Astrocyte (in vitro differentiated cells and primary cell): Measurements from ENCODE around the gene RCAN2. TPM values are rescaled to one million over a fixed set of nuclear protein-coding genes. Genes with fewer than 3 reads are reported as not detected.

Source experiments
- DNase-seq: peaks from one replicate; pipeline ENCODE4 v3.0.0-alpha.2; 2010; ENCODE audit warnings: low read depth
- FAIRE-seq: peaks from 2 replicates; lab custom pipeline; 2011; peaks lifted over from hg19 to GRCh38; lab: Jason Lieb, UNC
- H2AFZ ChIP-seq: 2 replicates; pipeline ENCODE4 v1.6.0; 2012; ENCODE audit warnings: low read depth, low read length, inconsistent platforms
- H3K27ac ChIP-seq: 2 replicates; pipeline ENCODE4 v1.5.1; 2011; ENCODE audit warnings: low read depth, low read length, inconsistent platforms
- H3K27me3 ChIP-seq: 2 replicates; pipeline ENCODE4 v1.6.0; 2011; ENCODE audit warnings: low read length, inconsistent platforms; ENCODE audit not compliant: insufficient read depth
- H3K36me3 ChIP-seq: 2 replicates; pipeline ENCODE4 v1.5.1; 2011; ENCODE audit warnings: low read length, inconsistent platforms; ENCODE audit not compliant: insufficient read depth
- H3K4me1 ChIP-seq: 2 replicates; pipeline ENCODE4 v1.5.1; 2011; ENCODE audit warnings: low read length, inconsistent platforms; ENCODE audit not compliant: insufficient read depth
- H3K4me2 ChIP-seq: 2 replicates; pipeline ENCODE4 v1.6.0; 2012; ENCODE audit warnings: low read length, inconsistent platforms
- H3K4me3 ChIP-seq: 2 replicates; pipeline ENCODE4 v1.5.1; 2011; ENCODE audit warnings: low read depth, mild to moderate bottlenecking, low read length, inconsistent platforms; ENCODE audit not compliant: insufficient read depth
- H3K79me2 ChIP-seq: 2 replicates; pipeline ENCODE4 v1.6.0; 2012; ENCODE audit warnings: mild to moderate bottlenecking, low read length, inconsistent platforms; ENCODE audit not compliant: insufficient read depth
- H3K9ac ChIP-seq: 2 replicates; pipeline ENCODE4 v1.6.0; 2012; ENCODE audit warnings: mild to moderate bottlenecking, low read length, inconsistent platforms
- H3K9me3 ChIP-seq: 2 replicates; pipeline ENCODE4 v1.5.1; 2012; ENCODE audit warnings: low read depth, mild to moderate bottlenecking, low read length, inconsistent platforms; ENCODE audit not compliant: insufficient read depth
- H4K20me1 ChIP-seq: 2 replicates; pipeline ENCODE4 v1.6.0; 2012; ENCODE audit warnings: low read length, inconsistent platforms; ENCODE audit not compliant: insufficient read depth
- H3K27ac Mint-ChIP-seq: one replicate; pipeline ENCODE4 v1.8.0; 2021; ENCODE audit warnings: mild to moderate bottlenecking, mixed read lengths; ENCODE audit not compliant: unreplicated experiment
- H3K27me3 Mint-ChIP-seq: one replicate; pipeline ENCODE4 v1.8.0; 2021; ENCODE audit warnings: low read depth, mixed read lengths; ENCODE audit not compliant: unreplicated experiment
- H3K36me3 Mint-ChIP-seq: one replicate; pipeline ENCODE4 v1.8.0; 2021; ENCODE audit warnings: low read depth, mixed read lengths; ENCODE audit not compliant: unreplicated experiment
- H3K4me1 Mint-ChIP-seq: one replicate; pipeline ENCODE4 v1.8.0; 2021; ENCODE audit warnings: low read depth, mixed read lengths; ENCODE audit not compliant: unreplicated experiment
- H3K4me3 Mint-ChIP-seq: one replicate; pipeline ENCODE4 v1.8.0; 2021; ENCODE audit warnings: mild to moderate bottlenecking, moderate library complexity, mixed read lengths; ENCODE audit not compliant: unreplicated experiment
- H3K9me3 Mint-ChIP-seq: one replicate; pipeline ENCODE4 v1.8.0; 2021; ENCODE audit warnings: mild to moderate bottlenecking, mixed read lengths; ENCODE audit not compliant: unreplicated experiment
- CTCF ChIP-seq: IDR thresholded peaks from 2 replicates; pipeline ENCODE4 v1.5.1; 2011; ENCODE audit warnings: low read depth, mild to moderate bottlenecking, inconsistent platforms, low read length, moderate library complexity; ENCODE audit not compliant: insufficient read depth
- EZH2 ChIP-seq: IDR thresholded peaks from 2 replicates; pipeline ENCODE4 v1.6.1; 2012; ENCODE audit warnings: mild to moderate bottlenecking, low read length, inconsistent platforms; ENCODE audit not compliant: insufficient read depth
- total RNA-seq: library from RNA; stranded (reverse); gene quantifications from 2 replicates; pipeline ENCODE4 v1.2.1, GENCODE V29; 2021

RCAN2 gene
- total RNA-seq, 1 donor from 2014 or later: 10.6 TPM

GRCh38 chr6:46315589-46315988, 175.7 kb downstream of the RCAN2 start:
- no peak for FAIRE-seq
- H3K27me3 ChIP-seq: no peaks in the 10 kb centered on the region
- no peak overlapping the region for H3K4me3 ChIP-seq
- Mint-ChIP-seq H3K27ac (no peak overlapping the region), H3K4me3 (no peak overlapping the region), H3K27me3 (no peaks in the 10 kb centered on the region), H3K4me1 (peaks cover 5% of the 10 kb centered on the region), H3K36me3 (no peaks in the 10 kb centered on the region), H3K9me3 (peaks cover 5% of the 10 kb centered on the region)
- TF ChIP-seq CTCF (no peak), EZH2 (no peak)
- H3K4me1 ChIP-seq: no peaks in the 10 kb centered on the region
- H3K9ac ChIP-seq: no peak overlapping the region
- H3K79me2 ChIP-seq: no peaks in the 10 kb centered on the region
- no peaks in the 10 kb centered on the region for H3K9me3 ChIP-seq
- H2AFZ ChIP-seq: no peak overlapping the region
- H3K36me3 ChIP-seq: no peaks in the 10 kb centered on the region
- DNase-seq: no peak
- H4K20me1 ChIP-seq: no peaks in the 10 kb centered on the region
- no peak overlapping the region for H3K27ac ChIP-seq
- no peak overlapping the region for H3K4me2 ChIP-seq

GRCh38 chr6:46312654-46313053, 178.6 kb downstream of the RCAN2 start:
- Mint-ChIP-seq H3K36me3 (no peaks in the 10 kb centered on the region), H3K27me3 (no peaks in the 10 kb centered on the region), H3K9me3 (peaks cover 5% of the 10 kb centered on the region), H3K27ac (no peak overlapping the region), H3K4me3 (no peak overlapping the region), H3K4me1 (peaks cover 5% of the 10 kb centered on the region)
- Histone ChIP-seq H3K27ac (no peak overlapping the region), H3K9me3 (no peaks in the 10 kb centered on the region), H3K9ac (no peak overlapping the region), H3K4me2 (no peak overlapping the region), H3K79me2 (no peaks in the 10 kb centered on the region), H3K4me1 (no peaks in the 10 kb centered on the region), H4K20me1 (no peaks in the 10 kb centered on the region), H2AFZ (no peak overlapping the region), H3K27me3 (no peaks in the 10 kb centered on the region), H3K36me3 (no peaks in the 10 kb centered on the region), H3K4me3 (no peak overlapping the region)
- DNase-seq: no peak
- TF ChIP-seq EZH2 (no peak), CTCF (no peak)
- no peak for FAIRE-seq

GRCh38 chr6:46310196-46310595, 181.1 kb downstream of the RCAN2 start:
- DNase-seq: no peak

More at GRCh38 chr6:46310196-46310595, 181.1 kb downstream of the RCAN2 start:
- Histone ChIP-seq H3K27ac (no peak overlapping the region), H3K9ac (no peak overlapping the region), H3K79me2 (no peaks in the 10 kb centered on the region), H3K27me3 (no peaks in the 10 kb centered on the region), H4K20me1 (no peaks in the 10 kb centered on the region), H3K9me3 (no peaks in the 10 kb centered on the region), H3K4me2 (no peak overlapping the region), H2AFZ (no peak overlapping the region), H3K4me1 (no peaks in the 10 kb centered on the region), H3K4me3 (no peak overlapping the region), H3K36me3 (no peaks in the 10 kb centered on the region)
- H3K27me3 Mint-ChIP-seq: no peaks in the 10 kb centered on the region
- TF ChIP-seq EZH2 (no peak), CTCF (no peak)
- H3K36me3 Mint-ChIP-seq: no peaks in the 10 kb centered on the region
- FAIRE-seq: no peak
- peaks cover 7% of the 10 kb centered on the region for H3K9me3 Mint-ChIP-seq
- H3K4me1 Mint-ChIP-seq: no peaks in the 10 kb centered on the region
- no peak overlapping the region for H3K27ac Mint-ChIP-seq
- no peak overlapping the region for H3K4me3 Mint-ChIP-seq
